Nucleus accumbens (tissue), 56 donors: ENCODE results near the gene RTN4IP1.
A peak's percentile ranks its signal among the peaks of the same experiment; 100 is the strongest.
"Not testable (repeated sequence)": the region's sequence is repeated elsewhere in the genome, so short reads cannot be mapped to it uniquely, and the experiment has no call there.

Experiments used
- DNase-seq, 56 donors: peaks; one replicate each; lab custom pipeline; 2025; lab: John Stamatoyannopoulos, UW

Gene RTN4IP1

DNA sequence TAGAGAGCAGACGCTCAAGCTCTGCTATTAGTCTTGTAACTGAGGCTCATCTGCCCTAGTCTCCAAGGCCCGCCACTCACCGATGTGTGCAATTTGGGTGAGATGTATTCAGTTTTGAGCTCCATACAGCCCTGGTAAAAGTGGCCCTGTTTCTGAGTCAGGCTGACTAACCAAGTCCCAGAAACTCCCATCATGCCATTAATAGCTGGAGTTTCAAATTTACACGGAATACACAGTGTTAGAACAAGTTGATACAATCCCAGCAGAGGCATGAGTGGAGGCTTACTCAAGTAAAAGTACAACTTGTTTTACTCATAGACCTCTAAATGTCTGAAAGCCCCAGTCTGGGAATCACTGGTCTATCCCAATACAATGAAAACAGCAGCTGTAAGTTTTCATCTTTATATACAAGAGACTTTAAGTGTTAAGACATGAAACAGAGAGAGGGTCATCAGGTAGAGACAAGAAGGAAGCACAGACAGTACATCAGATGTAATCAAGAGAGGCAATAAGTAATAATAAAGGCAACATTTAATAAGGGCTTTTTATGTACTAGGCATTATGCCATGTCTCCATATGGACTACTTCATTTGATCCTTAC is 42.4 kb downstream of the RTN4IP1 start:
- DNase-seq: no peak

DNA sequence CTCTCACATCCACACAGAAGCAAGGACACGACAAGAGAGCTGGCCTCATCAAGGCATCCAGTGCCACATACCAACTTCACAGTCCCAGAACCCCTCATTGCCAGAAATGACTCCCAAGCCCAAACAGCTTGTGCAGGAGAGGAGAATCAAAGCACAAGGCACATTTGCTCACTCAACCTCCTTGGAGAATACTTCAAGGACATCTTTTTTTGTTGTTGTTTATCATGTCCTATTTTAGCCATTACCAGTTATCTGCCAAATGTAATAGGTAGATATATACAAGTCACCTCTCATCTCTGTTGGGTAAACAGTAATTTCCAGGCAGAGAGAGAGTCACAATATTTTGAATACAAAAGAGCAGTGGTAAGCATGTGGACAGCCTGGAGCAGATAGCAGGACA is 47.8 kb downstream of the RTN4IP1 start:
- DNase-seq: no peak

DNA sequence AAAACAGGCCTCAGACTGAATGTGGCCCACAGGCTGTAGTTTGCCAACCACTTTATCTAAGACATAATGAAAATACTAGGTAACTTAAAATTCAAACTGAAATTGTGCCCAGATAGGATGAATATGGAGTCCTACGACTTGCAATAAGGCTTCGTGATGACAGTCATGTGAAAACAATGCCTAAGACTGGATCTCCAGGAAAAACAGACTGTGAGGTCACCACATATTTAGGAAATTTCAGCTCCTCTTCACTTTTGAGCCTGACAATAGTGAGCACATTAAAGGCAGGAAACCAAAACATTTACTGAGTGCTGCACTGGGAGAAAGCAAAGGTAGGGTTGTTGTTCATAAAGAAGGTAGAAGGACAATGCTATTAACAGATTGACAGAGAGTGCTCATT is 50.0 kb downstream of the RTN4IP1 start:
- no peak for DNase-seq

DNA sequence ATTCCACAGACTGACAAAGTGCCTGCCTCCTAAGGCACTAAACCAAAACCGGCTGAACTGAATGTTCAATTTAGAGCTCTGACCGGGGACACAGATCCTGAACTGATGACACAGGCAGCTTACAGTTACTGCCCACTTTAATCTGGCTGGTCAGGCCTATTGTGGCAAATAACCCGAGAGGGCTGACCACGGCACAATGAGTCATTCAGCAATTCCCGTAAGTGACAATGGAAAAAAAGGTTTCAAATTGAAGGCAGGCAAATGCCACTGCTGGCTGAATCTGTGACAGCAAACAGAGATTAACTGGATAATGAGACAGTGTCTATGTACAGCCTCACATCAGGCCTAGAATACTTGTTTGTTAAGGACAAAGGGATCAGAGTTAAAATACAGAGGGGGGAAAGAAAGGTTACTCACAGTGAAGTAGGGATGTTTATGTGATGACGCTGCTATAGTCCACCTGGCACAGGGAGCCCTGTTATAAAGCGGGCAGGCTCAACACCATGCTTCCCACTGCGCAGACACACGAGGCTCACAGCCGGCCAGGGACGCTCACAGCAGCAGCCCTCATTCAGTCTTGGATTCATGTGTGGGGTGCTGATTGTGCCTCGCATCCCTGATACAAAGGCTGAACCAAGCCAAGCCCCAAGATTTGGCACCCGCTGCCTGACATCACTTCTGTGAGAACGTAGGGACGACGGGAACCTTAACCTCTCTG is 54.4 kb downstream of the RTN4IP1 start:
- DNase-seq: peak in 24 of 56 donors; percentile 2 to 81 (median 12)

DNA sequence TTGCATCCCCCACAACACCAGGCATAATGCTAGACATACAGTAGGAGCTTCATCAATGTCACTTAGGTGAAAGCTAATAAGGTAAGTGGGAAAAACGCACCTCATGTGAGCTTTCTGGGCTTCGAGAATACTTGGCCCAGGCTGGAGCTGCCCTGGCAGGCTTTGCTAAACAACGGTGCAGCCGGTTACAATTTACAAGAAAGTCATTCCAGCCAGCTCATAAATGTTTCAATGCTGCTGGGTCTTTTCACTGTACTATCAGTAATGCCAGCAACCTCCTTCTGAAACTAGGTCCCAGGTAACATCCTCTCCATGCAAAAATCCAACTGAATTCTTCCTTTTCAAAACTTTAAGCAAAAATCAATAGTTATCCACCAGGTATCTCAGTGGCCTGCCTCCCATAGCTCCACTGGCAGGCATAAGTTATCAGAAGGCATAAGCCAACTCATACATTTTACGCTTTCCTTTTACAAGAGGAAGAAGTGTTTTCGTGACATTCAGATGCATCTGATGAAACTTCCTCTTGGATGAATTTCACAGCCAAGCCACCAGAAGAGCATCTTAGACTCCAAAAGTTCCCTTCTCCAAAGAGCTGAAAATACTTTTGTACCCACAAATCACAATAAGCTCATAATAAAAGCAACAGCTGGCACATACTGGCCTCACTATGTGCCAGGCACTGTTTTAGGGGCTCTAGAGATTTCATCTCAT is 56.3 kb downstream of the RTN4IP1 start:
- no peak for DNase-seq

DNA sequence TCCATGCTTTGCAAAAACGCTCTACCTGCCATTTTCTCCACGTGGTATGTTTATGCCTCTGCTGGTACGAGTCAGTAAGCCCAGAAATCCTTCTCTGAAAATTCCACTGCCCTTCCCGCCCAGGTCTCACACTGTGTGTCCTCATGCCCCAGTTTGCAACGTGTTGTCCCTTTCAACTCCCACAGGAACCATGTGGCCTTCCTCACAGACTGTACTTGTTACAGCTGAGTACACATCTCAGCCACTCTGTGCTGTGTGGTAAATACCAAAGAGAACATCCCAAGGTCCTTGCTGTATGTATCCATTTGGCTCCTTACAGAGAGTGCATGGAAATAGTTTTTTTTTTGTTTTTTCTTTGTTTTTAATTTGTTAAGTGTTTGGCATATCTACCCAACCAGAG is 56.9 kb downstream of the RTN4IP1 start:
- no peak for DNase-seq

DNA sequence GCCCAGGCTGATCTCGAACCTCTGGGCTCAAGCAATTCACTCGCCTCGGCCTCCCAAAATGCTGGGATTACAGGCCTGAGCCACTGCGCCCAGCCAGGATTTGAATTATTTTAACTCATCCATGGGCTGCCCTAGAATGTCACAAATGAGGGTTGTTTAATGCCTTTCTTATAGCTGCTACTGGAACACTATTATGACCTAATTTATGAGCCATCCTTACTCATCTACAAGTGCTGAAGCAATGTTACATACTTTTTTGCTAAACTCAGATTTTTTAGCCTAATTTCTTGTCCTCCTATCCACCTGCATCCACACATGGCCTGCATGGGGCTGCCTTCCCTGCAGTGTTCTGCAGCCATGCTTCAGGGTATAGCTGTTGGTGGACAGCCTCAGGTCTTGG is 59.9 kb downstream of the RTN4IP1 start:
- DNase-seq: no peak

DNA sequence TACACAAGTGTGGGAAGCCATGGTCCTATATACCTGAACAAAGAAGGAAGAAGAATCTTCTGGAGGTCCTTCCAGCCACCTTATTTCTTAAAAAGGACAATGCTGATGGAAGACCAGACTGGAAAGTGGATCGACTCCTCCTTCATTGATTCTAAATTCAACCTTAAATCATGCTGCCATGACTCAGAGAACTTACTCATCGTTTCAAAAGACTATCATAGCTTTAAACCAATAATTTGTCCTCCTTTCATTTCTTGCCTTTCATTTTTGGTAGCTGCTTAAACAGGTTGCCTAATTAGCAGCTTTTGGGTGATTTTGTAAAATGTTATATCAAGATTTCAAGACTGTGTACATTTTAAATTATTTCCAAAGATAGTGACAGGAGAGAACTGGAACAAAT is 60.8 kb downstream of the RTN4IP1 start:
- DNase-seq: no peak

DNA sequence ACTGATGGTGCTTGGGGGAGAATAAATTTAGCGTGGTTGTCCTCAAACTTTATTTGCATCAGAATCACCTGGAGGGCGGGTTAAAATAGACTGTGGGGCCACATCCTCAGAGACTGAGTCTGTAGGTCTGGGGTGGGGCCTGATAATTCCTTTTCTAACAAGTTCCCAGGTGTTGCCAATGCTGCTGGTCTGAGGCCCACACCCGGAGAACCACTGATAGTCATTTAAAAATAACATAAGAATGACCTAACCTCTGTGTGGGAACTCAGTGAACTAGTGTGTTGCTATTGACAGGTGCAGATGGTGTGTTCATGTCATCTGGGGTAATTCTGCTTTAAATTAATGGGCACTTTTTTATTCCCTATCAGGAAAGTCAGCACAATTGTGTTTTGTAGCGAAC is 64.8 kb downstream of the RTN4IP1 start:
- DNase-seq: no peak

DNA sequence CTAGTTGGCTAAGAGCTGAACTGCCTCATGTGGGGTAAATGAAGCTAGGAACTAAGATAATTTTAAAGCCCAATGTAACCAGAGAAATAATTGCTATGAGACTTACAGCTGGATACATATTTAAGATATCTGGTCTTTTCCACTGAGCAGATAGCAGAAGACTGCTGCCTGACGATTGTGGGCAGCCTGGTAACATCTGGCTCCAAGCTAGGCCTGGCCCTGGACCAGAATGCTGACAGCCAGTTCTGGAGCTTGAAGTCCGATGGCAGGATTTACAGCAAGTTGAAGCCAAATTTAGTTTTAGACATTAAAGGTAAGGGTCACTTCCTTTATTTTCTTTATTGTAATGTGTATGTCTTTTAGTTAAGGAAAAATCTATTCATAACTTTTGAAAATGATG is 65.7 kb downstream of the RTN4IP1 start:
- DNase-seq: no peak

DNA sequence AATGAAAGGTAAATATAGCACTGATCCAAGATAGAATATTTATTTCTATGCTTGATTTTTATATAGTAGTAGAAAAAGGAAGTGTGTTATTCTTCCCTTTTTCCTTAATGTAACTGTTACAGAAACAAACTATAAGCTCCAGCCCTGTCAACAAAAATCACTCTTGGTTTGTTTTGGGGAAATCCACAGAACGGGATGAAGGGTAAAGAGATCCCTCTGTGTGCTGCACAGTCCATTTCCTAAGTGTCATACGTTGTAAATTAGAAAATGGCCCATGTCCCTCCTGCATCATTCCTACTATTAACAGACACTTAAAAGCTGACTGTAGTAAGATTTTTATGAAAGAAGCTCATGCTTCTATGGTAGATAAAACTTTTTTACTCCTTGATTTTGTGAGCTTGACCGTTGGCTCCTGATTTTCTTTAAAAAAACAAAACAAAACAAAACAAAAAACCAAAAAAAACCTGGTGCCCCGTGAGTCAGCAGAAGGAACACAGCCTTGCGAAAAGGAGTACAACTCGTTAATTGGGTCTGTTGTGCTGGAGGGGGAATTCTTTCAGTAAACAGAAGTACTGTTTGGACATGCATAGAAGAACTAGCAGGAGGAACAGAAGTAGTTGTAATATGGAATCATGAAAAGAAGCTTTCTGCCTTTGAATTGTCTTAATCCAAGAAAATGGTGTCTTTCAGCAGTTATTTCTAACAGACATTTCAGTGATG is 67.5 kb downstream of the RTN4IP1 start:
- DNase-seq: no peak

DNA sequence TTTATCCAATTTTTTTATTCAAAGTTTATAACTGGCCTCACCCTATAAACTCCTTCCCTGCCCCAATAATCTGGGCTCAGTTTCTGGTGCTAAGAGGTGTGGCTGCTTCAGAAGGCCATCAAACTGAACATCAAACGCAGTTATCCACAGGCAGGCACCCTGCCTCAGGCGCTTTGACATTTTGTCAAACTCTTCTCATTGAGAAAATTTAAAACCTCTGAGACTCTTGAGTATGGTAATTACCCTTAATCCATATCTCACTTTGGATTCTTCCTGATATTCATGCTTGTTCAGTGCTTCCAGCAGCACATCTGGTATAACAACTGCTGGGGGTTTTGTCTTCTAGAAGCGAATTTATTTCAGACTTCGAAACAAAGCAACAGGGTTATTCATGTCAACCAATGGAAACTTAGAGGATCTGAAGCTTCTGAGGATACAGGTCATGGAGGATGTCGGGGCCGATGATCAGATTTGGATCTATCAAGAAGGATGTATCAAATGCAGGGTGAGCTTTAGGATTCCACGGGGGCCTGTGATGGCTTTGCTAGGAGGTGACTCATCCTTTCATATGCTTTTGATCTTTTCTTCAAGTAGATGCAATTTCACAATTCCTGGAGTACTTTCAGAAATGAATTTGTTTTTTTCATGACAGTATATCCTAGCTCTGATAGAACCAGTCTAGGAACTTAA is 68.2 kb downstream of the RTN4IP1 start:
- no peak for DNase-seq

DNA sequence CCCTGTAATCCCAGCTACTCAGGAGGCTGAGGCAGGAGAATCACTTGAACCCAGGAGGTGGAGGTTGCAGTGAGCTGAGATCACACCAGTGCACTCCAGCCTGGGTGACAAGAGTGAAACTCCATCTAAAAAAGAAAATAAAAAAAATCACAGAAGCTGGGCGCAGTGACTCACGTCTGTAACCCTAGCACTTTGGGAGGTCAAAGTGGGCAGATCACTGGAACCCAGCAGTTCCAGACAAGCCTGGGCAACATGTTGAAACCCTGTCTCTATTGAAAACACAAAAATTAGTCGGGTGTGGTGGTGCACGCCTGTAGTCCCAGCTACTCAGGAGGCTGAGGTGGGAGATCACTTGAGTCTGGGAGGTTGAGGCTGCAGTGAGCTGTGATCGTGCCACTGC is 69.6 kb downstream of the RTN4IP1 start:
- not testable (repeated sequence) for DNase-seq

DNA sequence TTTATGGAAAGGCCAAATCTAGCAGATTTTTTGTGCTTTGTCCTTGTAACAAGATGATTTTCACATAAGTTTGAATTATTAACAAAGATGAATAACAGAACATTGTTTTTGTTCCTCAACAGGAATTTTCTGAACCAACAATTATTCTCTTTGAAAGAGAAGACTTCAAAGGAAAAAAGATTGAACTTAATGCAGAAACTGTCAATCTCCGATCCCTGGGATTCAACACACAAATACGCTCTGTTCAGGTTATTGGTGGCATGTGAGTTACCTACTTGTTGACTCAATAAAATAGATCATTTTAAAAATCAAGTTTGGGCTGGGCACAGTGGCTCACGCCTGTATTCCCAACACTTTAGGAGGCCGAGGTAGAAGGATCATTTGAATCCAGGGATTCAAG is 70.9 kb downstream of the RTN4IP1 start:
- no peak for DNase-seq

DNA sequence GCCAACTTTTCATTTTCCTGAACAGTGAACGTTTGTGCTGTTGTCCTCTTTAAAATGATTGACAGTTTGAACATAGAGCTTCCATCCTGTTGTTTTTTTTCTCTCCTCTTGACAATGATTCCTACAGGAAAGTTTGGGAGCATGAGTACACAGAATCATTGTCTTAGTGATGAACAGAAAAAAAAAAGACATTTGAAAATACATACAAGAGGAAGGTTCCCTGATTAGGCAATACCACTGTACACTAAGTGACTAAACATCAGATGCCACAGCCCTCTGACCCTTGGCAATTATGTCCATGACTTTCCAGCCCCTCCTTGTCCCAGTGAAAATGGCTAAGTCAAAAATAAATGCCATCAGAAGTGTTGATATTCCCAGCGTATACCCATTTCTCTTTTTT is 71.5 kb downstream of the RTN4IP1 start:
- DNase-seq: no peak

DNA sequence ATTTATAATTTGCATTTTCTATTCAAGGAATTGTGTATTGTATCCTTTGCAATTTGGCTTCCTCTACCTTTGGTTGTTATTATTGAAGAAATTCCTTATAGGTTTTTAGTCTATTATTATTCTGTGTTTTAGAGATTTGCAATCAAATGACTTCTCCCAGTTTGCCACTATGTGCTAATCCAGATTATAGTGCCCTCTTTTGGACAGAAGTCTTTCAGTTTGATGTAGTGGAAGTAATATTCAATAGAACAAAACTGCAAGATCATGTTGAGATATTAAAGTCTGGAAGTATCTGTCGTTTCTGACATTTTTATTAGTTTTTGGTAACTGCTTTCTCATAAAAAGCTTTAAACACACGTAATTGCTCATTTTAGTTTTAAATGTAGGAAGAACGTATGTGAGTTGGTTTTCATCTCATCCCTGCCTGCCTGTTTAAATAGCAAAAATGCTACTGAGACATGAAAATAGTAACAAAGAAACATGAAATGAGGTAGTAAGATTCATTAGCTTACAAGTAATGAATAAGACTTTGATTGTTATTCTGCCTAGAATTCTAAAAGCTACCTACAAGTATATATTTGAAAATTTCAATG is 72.8 kb downstream of the RTN4IP1 start:
- no peak for DNase-seq

DNA sequence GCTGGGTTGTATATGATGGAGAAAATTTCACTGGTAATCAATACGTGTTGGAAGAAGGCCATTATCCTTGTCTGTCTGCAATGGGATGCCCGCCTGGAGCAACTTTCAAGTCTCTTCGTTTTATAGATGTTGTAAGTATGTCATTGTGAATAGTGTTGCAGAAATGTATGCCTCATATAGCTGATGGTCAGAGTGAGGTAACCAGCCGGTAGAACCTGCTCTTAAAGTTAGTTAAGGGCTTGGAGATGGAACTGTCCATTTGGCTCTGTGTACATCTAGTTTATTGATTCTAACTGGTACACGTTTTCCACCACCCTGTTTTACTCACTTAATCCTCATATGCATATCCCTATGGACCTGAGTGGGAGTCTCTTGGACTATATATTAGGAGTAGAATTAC is 73.5 kb downstream of the RTN4IP1 start:
- no peak for DNase-seq

DNA sequence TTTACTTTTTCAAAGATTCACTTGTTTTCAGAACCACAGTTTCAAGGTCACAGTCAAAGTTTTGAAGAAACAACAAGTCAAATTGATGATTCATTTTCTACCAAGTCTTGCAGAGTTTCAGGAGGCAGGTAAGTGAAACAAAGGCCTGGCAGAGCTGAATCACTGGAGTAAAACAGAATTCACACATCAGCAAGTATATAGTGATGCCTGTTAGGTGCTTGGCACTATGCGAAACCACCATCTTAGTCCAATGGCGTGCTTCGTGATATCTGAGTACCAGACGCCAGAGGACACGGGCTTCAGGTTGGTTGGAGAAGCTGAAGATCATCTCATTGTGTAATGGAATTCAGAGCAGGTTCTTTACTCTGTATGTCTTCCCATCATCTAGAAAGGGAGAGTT is 75.9 kb downstream of the RTN4IP1 start:
- no peak for DNase-seq

DNA sequence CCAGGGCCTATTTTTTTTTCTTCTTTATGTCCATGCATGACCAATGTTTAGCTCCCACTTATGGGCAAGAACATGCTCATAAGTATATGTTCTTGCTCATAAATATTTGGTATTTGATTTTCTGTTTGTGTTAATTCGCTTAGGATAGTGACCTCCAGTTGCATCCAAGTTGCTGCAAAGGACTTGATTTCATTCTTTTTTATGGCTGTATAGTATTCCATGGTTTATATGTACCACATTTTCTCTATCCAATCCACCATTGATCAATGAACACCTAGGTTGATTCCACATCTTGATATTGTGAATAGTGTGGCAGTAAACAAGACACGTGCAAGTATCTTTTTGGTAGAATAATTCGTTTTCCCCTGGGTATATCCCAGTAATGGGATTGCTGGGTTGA is 78.1 kb downstream of the RTN4IP1 start:
- DNase-seq: no peak

DNA sequence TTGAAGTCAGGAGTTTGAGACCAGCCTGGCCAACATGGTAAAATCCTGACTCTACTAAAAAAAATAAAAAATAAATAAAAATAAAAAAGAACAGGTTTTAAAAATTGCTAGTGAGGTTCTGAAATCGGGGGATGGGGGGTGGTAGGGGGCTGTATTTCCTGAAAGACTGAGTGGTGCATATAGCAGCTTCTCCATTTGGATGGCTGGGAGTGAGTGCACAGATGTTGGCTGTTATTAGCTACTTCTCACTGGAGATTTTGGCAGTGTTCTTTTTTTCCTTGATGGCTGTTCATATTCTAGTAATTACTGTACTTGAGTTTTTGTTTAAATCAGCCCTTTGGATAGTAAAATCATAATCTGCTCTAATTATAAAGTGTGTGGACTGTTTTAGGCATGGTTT is 79.8 kb downstream of the RTN4IP1 start:
- DNase-seq: no peak
